ENCODE results near the gene ABHD16B. TPM values are rescaled to one million over a fixed set of nuclear protein-coding genes. Genes with fewer than 3 reads are reported as not detected.

ABHD16B gene
- total RNA-seq, 2 experiments from 2014 or later = not detected

DNA sequence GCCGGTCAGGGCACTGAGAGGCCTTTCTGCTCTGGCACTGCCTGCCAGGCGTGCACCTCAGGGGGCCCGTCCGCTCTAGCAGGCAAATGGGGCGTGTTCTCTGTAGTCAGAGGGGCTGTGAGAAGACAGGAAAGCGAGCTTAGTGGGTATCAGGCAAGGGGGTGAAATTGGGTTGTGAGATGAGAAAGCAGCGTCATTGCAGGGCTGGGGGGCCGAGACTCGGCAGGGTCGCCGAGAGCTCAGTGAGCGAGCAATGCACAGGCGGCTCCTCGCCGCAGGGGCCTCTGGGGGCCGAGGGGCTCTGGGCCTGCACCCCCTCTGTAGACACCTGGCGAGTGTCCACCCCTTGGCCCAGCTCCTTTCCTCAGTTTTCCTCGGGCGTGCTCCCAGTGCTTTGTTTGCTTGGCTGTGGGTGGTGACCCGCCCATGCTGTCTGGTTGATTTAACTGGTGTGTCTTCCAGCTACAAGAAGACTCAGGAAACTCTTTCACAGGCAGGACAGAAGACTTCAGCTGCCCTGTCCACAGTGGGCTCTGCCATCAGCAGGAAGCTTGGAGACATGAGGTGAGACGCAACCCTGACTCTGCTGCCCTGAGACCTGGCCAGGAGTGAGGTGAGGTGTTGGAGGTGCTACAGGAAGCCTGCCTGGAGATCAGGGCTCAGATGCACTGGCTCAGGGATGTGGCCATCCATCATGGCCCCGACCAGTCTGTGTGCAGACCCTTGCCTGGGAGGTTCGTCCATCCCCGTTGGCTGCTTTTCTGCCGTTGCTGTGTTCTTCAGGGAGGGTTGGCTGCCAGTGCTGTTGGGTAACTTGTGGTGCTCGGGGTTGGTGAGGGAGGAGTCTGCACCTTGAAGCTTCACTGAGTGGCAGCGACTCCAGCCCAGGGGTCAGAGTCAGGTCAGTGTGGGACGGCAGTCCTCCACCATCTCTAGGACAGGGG is 21.2 kb downstream of the ABHD16B start:
- DNase-seq (no peak), ATAC-seq (no peak)
- H3K9me3 Mint-ChIP-seq (ENCODE audit: low read depth) = no peaks in the 10 kb centered on the region
- no peak overlapping the region for H3K4me3 Mint-ChIP-seq
- CTCF ChIA-PET = no interaction called here
- H3K4me1 Mint-ChIP-seq = peaks cover 11% of the 10 kb centered on the region
- no peak overlapping the region for H3K27ac Mint-ChIP-seq
- H3K36me3 Mint-ChIP-seq = peaks cover 6% of the 10 kb centered on the region
- H3K27me3 Mint-ChIP-seq = no peaks in the 10 kb centered on the region

DNA sequence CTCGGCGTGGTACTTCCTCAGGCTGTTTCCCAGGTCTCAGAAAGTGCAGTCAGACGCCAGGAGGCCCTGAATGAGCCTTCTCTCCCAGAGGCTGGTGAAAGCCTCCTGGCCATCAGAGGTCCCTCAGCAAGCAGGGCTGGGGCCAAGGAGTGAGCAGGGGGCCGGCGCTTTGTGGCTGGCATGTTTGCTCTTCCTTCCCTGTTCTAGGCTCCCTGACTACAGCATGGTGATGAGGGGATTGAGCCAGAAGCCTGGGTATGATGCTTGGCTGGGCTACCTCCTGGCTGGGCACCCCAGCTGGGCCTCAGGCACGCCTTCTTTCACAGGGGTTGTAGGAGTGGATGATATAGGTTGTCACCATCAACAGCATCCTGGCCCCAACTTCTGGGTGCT is 21.9 kb downstream of the ABHD16B start:
- CTCF ChIA-PET = no interaction called here
- no peaks in the 10 kb centered on the region for H3K9me3 Mint-ChIP-seq (ENCODE audit: low read depth)

DNA sequence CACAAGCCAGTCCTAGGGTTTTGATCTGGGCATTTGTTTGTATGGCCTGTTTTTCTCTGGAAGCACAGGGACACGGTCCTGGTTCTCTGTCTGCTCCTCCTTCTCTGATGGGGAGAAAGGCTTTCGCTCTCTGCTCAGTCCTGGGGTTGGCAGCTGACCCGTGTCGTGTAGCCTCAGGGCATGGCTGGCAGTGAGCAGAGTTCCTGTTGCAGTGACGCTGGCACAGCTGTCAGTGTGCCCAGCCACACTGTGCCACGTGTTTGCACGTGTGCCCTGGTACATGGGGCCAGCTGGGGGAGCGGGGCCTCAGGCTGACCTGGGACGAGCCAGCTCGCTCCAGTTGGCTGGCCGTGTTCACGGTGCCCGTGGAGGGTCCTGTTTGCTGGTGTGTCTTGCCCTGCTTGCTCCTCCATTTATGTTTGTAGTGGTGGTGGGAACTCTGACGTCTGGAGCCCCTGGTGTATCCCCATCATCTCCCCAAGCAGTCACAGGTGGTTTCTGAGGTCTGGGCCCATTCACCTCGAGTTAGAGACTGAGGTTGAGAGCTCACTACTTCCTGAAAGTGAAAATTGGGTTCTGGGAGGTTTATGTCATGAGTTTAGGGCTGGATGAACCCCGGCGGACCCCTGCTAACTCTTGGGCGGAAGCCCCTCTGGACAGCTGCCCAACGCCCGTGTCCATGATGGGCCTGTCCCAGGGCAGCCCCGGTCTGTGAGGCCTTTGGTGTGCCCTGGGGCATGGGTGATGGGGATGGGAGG is 23.4 kb downstream of the ABHD16B start:
- CTCF ChIA-PET = interaction anchor here (1.0 kb wide), 1 partner anchor 12 kb away, joined by 3 read pairs; no protein-coding TSS in a partner anchor

More for the DNA sequence above, 21.9 kb downstream of the ABHD16B start:
- H3K36me3 Mint-ChIP-seq = peaks cover 6% of the 10 kb centered on the region
- peaks cover 11% of the 10 kb centered on the region for H3K4me1 Mint-ChIP-seq
- ATAC-seq = no peak
- no peak overlapping the region for H3K27ac Mint-ChIP-seq
- no peak for DNase-seq
- no peak overlapping the region for H3K4me3 Mint-ChIP-seq
- H3K27me3 Mint-ChIP-seq = no peaks in the 10 kb centered on the region

DNA sequence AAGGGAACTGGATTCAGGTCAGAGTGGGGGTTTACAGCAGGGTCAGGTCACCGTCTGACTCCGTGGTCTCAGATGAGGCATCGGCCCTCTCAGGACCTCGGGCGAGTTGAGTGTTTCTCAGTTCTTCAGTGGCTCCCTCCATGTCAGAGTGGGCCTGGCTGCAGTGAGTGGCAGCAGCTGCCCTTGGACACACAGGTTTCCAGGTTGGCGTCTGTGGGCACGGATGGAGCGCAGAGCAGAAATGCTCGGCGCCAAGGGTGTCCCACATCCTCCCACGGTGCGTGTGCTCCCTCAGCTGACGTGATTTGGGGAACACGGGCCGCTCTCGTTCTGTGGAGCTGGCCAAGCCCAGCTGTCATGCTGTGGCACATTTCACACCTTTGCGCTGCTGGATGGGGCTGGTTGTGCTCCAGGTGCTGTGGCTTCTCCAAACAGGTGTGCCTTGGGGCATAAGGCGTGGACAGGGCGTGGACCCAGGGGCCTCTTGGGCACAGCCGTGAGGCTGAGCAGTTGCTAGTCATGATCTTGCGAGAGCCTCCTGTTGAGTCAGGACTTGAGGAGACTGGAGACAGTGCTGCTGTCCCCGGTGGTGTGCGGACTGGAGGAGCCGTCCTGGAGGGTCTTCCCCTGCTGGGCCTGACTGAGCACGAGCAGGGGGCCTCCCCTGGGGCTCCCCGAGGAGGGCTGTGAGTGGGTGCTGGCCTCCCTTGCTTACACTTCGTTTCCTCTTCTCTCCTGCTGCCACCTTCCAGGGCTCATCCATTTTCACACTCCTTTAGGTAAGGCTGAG is 24.2 kb downstream of the ABHD16B start:
- DNase-seq (no peak), ATAC-seq (no peak)
- H3K27me3 Mint-ChIP-seq = no peaks in the 10 kb centered on the region
- H3K4me1 Mint-ChIP-seq = peaks cover 11% of the 10 kb centered on the region
- H3K27ac Mint-ChIP-seq = no peak overlapping the region
- peaks cover 8% of the 10 kb centered on the region for H3K36me3 Mint-ChIP-seq
- no peak overlapping the region for H3K4me3 Mint-ChIP-seq
- CTCF ChIA-PET = interaction anchor here (1.0 kb wide), 1 partner anchor 11 kb away, joined by 3 read pairs; no protein-coding TSS in a partner anchor
- H3K9me3 Mint-ChIP-seq (ENCODE audit: low read depth) = no peaks in the 10 kb centered on the region

More for the DNA sequence above, 23.4 kb downstream of the ABHD16B start:
- no peaks in the 10 kb centered on the region for H3K9me3 Mint-ChIP-seq (ENCODE audit: low read depth)
- DNase-seq (peak; percentile 52), ATAC-seq (no peak)
- H3K4me3 Mint-ChIP-seq = no peak overlapping the region
- H3K36me3 Mint-ChIP-seq = peaks cover 6% of the 10 kb centered on the region
- peaks cover 11% of the 10 kb centered on the region for H3K4me1 Mint-ChIP-seq
- H3K27ac Mint-ChIP-seq = no peak overlapping the region
- H3K27me3 Mint-ChIP-seq = no peaks in the 10 kb centered on the region

DNA sequence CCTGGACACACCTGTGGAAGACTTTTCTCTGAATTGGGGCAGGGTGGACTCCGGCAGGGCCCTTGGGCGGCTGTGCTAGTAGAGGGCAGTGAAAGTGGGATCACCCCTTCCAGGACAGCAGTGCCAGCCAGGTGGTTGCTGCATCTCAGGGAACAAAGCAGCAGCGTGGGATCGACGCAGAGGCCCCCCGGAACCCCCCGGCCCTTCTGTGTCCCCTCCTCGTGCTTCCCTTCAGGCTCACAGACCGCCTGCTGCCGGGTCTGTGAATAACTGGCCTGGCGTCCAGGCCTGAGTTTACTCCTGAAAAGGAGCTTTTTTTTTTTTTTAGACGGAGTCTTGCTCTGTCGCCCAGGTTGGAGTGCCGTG is 24.7 kb downstream of the ABHD16B start:
- CTCF ChIA-PET = no interaction called here
- H3K27me3 Mint-ChIP-seq = no peaks in the 10 kb centered on the region
- H3K4me1 Mint-ChIP-seq = peaks cover 11% of the 10 kb centered on the region
- H3K4me3 Mint-ChIP-seq = no peak overlapping the region
- H3K27ac Mint-ChIP-seq = no peak overlapping the region
- no peak for DNase-seq
- H3K36me3 Mint-ChIP-seq = peaks cover 8% of the 10 kb centered on the region
- no peaks in the 10 kb centered on the region for H3K9me3 Mint-ChIP-seq (ENCODE audit: low read depth)
- ATAC-seq = no peak

GRCh38 chr20:63886921-63887320 is 25.6 kb downstream of the ABHD16B start:
- peaks cover 8% of the 10 kb centered on the region for H3K36me3 Mint-ChIP-seq
- CTCF ChIA-PET = no interaction called here
- no peaks in the 10 kb centered on the region for H3K9me3 Mint-ChIP-seq (ENCODE audit: low read depth)
- DNase-seq (no peak), ATAC-seq (no peak)
- no peak overlapping the region for H3K4me3 Mint-ChIP-seq
- no peak overlapping the region for H3K27ac Mint-ChIP-seq
- no peaks in the 10 kb centered on the region for H3K27me3 Mint-ChIP-seq
- H3K4me1 Mint-ChIP-seq = peaks cover 11% of the 10 kb centered on the region

GRCh38 chr20:63889241-63890200 is 28.2 kb downstream of the ABHD16B start:
- Mint-ChIP-seq H3K4me3 (no peak overlapping the region), H3K27me3 (no peaks in the 10 kb centered on the region), H3K4me1 (peaks cover 12% of the 10 kb centered on the region), H3K27ac (no peak overlapping the region), H3K36me3 (peaks cover 3% of the 10 kb centered on the region), H3K9me3 (ENCODE audit: low read depth) (no peaks in the 10 kb centered on the region)
- CTCF ChIA-PET = no interaction called here
- DNase-seq (no peak), ATAC-seq (no peak)

DNA sequence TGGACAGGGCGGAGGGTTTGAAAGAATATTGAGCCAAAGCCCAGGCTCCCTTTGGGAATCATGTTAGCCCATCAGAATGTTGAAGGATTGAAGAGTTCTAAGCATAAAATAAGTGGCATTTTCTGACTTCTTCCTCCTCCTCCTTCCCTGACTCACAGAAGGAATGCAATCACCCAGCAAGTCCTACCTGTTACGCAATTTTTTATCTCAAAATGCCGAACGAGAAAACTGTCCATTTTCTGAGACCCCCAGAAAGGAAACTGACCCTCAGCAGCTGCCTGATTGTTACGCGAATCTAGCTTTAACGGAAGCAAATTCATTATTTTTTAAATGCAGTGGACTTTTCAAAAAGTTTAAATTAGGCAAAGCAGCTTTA is 28.9 kb downstream of the ABHD16B start:
- H3K4me3 Mint-ChIP-seq = no peak overlapping the region
- ATAC-seq = no peak
- CTCF ChIA-PET = no interaction called here
- DNase-seq = no peak
- no peaks in the 10 kb centered on the region for H3K9me3 Mint-ChIP-seq (ENCODE audit: low read depth)
- no peaks in the 10 kb centered on the region for H3K27me3 Mint-ChIP-seq
- H3K4me1 Mint-ChIP-seq = peaks cover 7% of the 10 kb centered on the region
- peaks cover 3% of the 10 kb centered on the region for H3K36me3 Mint-ChIP-seq
- no peak overlapping the region for H3K27ac Mint-ChIP-seq

- Mint-ChIP-seq H3K27ac (no peak overlapping the region), H3K4me3 (no peak overlapping the region), H3K27me3 (no peaks in the 10 kb centered on the region), H3K9me3 (ENCODE audit: low read depth) (no peaks in the 10 kb centered on the region), H3K36me3 (peaks cover 4% of the 10 kb centered on the region), H3K4me1 (peaks cover 6% of the 10 kb centered on the region)
- ATAC-seq (no peak), DNase-seq (no peak)
- CTCF ChIA-PET = no interaction called here
Measured at GRCh38 chr20:63890616-63891015, 29.3 kb downstream of the ABHD16B start.

DNA sequence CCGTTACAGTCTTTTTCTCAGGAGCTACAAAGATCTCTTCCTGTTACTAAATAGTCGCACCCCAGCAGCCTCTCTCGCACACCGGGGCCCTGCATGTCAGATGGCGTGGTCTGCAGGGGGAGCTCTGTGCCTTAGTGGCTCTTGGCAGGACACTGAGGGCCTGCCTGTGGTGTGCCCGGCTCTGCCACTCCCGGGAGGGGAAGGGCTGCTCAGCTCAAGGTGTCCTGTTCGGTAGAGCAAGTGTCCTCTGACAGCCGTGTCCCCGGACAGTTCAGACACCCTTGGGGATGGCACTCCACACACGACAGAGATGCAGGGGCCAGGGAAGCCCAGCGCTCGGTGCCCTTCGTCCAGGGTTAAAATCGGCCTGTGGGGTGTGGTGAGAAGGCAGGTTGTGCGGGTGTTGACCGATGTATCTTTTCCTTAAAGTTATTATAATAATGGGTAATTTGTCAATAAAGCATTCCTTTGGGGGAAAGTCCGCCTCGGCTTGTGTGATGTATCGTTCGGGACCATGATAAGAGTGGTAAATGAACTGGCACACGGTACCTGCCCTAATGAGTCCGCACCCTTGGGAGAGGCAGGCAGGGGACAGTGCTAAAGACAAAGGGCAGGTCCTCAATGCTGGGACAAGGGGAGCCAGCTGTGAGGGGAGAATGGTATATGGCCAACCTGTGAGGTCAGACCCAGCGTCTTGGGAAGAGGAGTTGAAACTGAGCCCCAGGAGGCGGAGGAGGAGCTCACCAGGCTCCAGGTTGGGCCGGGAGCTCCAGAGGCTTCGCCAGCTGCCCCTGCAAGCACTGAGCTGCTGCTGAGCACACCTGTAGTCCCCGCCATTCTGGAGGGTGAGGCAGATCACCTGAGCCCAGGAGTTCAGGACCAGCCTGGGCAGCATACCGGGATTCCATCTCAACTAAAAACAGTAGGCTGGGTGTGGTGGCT is 30.0 kb downstream of the ABHD16B start:
- Mint-ChIP-seq H3K27me3 (no peaks in the 10 kb centered on the region), H3K9me3 (ENCODE audit: low read depth) (no peaks in the 10 kb centered on the region), H3K36me3 (peaks cover 8% of the 10 kb centered on the region), H3K27ac (no peak overlapping the region), H3K4me3 (no peak overlapping the region), H3K4me1 (peaks cover 13% of the 10 kb centered on the region)
- CTCF ChIA-PET = interaction anchor here (0.7 kb wide), 1 partner anchor 44 kb away, joined by 3 read pairs; no protein-coding TSS in a partner anchor
- ATAC-seq = no peak
- no peak for DNase-seq

DNA sequence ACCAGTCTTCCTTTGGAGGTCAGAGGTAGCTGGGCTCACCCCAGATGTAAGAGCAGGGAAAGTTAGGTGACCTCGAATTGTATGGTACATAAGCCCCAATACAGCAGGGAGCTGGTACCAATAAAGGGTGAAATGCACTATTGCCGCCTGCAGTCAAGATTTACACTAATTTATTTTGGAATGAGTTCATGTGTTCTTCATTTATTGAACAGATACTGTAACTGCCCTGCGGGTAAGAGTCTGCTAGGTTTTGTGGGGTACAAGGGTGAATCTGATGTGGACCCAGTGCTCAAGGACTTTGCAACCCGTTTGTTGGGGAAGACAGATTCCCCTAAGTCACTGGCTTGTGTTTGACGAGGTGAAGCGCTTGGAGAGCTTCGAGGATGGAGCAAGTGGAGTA is 31.1 kb downstream of the ABHD16B start:
- Mint-ChIP-seq H3K9me3 (ENCODE audit: low read depth) (no peaks in the 10 kb centered on the region), H3K36me3 (peaks cover 7% of the 10 kb centered on the region), H3K4me3 (no peak overlapping the region), H3K4me1 (peaks cover 22% of the 10 kb centered on the region), H3K27me3 (no peaks in the 10 kb centered on the region), H3K27ac (no peak overlapping the region)
- CTCF ChIA-PET = interaction anchor here (1.0 to 1.5 kb wide), 2 partner anchors 10 to 165 kb away, joined by 3 read pairs; no protein-coding TSS in a partner anchor
- no peak for ATAC-seq
- DNase-seq = no peak

All from activated CD8-positive, alpha-beta memory T cell treated with anti-CD3 and anti-CD28 coated beads, Interleukin-2, amount 10 ng/mL, durations not matched to agents 7 days and 5 days (primary cell).